Measurements from ENCODE around the gene LRRC2.
"Not testable (repeated sequence)": the region's sequence is repeated elsewhere in the genome, so short reads cannot be mapped to it uniquely, and the experiment has no call there.

LRRC2 gene

DNA sequence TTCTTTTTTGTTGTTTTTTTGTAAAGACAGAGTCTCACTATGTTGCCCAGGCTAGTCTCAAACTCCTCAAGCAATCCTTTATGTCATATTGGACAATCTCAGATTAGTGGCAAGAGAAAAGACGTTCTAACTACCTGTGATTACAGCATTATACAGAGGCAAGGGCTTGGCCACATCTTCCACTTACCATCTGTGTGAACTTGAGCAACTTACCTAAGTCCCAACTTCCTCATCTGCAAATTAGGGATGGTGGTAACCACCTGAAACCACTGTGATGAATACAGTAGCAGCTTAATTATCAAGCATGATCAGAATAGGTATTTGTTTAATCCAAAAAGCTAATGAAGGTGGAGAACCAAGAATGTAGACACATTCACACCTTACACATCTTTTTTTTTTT is 16.1 kb downstream of the LRRC2 start:
- Histone ChIP-seq H3F3A (ENCODE audit: low read depth) (no peaks in the 10 kb centered on the region), H3K4me3 (ENCODE audit: low read length, poor library complexity, severe bottlenecking) (no peak overlapping the region), H3K4me1 (ENCODE audit: insufficient read depth, low read length, poor library complexity, severe bottlenecking) (peaks cover 29% of the 10 kb centered on the region), H2AFZ (ENCODE audit: low read length) (no peak overlapping the region), H3K27me3 (ENCODE audit: insufficient read depth, low read length, poor library complexity, severe bottlenecking) (no peaks in the 10 kb centered on the region), H3K36me3 (ENCODE audit: insufficient read depth, low read length) (no peaks in the 10 kb centered on the region), H3K79me2 (ENCODE audit: insufficient read depth, low read length) (no peaks in the 10 kb centered on the region), H3K9ac (ENCODE audit: low read depth, low read length, poor library complexity, severe bottlenecking) (no peak overlapping the region), H4K20me1 (ENCODE audit: insufficient read depth, low read length, poor library complexity, severe bottlenecking) (no peaks in the 10 kb centered on the region), H3K9me2 (replicated peaks; ENCODE audit: low read depth, low read length) (no peaks in the 10 kb centered on the region), H3K9me3 (ENCODE audit: insufficient read depth, low read depth, low read length) (no peaks in the 10 kb centered on the region), H3K4me2 (ENCODE audit: low read depth, low read length, poor library complexity, severe bottlenecking) (no peak overlapping the region)
- TF ChIP-seq, protein P1, sequence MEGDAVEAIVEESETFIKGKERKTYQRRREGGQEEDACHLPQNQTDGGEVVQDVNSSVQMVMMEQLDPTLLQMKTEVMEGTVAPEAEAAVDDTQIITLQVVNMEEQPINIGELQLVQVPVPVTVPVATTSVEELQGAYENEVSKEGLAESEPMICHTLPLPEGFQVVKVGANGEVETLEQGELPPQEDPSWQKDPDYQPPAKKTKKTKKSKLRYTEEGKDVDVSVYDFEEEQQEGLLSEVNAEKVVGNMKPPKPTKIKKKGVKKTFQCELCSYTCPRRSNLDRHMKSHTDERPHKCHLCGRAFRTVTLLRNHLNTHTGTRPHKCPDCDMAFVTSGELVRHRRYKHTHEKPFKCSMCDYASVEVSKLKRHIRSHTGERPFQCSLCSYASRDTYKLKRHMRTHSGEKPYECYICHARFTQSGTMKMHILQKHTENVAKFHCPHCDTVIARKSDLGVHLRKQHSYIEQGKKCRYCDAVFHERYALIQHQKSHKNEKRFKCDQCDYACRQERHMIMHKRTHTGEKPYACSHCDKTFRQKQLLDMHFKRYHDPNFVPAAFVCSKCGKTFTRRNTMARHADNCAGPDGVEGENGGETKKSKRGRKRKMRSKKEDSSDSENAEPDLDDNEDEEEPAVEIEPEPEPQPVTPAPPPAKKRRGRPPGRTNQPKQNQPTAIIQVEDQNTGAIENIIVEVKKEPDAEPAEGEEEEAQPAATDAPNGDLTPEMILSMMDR (conservative IDR thresholded peaks at IDR 0.05; ENCODE audit: low read length) = no peak
- TF ChIP-seq EZH2phosphoT487 (IDR thresholded peaks at IDR 0.05; ENCODE audit: borderline replicate concordance) = no peak

DNA sequence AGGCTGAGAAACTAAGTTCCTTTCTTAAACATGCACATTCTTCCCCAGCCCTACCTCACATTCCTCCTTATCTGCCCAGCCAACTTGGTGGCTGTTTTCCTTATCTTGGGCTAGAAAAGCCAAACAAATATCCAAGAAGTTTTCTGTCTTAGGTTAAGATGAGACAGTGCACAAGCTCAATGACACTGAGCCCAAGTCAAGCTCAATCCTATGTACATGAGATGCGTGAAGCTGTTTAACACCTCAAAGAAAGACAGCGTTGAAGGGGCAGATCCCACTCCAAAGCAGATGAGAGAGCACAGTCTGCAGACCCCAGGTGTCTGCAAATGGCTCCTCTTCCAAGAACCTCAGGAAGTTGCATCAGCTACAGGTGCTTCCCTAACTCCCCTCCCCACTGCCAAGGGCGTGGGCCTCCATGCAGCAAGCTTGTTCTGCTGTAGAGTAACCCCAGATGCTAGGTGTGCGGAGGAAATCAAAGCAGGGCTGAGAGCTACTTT is 16.6 kb downstream of the LRRC2 start:
- H3K9ac ChIP-seq (ENCODE audit: low read depth, low read length, poor library complexity, severe bottlenecking) = no peak overlapping the region
- no peaks in the 10 kb centered on the region for H4K20me1 ChIP-seq (ENCODE audit: insufficient read depth, low read length, poor library complexity, severe bottlenecking)
- H3K36me3 ChIP-seq (ENCODE audit: insufficient read depth, low read length) = no peaks in the 10 kb centered on the region
- no peak overlapping the region; the same call in 1 of the 2 replicates for H2AFZ ChIP-seq (ENCODE audit: low read length)
- H3K27me3 ChIP-seq (ENCODE audit: insufficient read depth, low read length, poor library complexity, severe bottlenecking) = no peaks in the 10 kb centered on the region
- H3K4me2 ChIP-seq (ENCODE audit: low read depth, low read length, poor library complexity, severe bottlenecking) = peak overlapping the region; percentile 7
- H3K9me3 ChIP-seq (ENCODE audit: insufficient read depth, low read depth, low read length) = no peaks in the 10 kb centered on the region
- no peaks in the 10 kb centered on the region for H3F3A ChIP-seq (ENCODE audit: low read depth)
- no peaks in the 10 kb centered on the region for H3K9me2 ChIP-seq (replicated peaks; ENCODE audit: low read depth, low read length)
- H3K79me2 ChIP-seq (ENCODE audit: insufficient read depth, low read length) = no peaks in the 10 kb centered on the region
- H3K4me3 ChIP-seq (ENCODE audit: low read length, poor library complexity, severe bottlenecking) = no peak overlapping the region
- no peak for TF ChIP-seq EZH2phosphoT487 (IDR thresholded peaks at IDR 0.05; ENCODE audit: borderline replicate concordance)
- TF ChIP-seq, protein P1 (conservative IDR thresholded peaks at IDR 0.05; ENCODE audit: low read length) = no peak
- H3K4me1 ChIP-seq (ENCODE audit: insufficient read depth, low read length, poor library complexity, severe bottlenecking) = peaks cover 29% of the 10 kb centered on the region

DNA sequence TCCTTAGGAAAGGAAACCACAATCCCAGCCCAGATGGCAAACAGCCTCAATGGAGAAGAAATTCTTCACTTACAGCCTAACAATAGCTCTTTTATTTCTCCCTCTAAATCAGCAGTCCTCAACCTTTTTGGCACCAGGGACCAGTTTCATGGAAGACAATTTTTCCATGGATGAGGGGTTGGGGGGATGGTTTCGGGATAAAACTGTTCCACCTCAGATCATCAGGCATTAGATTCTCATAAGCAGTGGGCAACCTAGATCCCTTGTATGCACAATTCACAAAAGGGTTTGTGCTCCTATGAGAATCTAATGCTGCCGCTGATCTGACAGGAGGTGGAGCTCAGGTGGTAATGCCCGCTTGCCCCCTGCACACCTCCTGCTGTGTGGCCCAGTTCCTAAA is 17.5 kb downstream of the LRRC2 start:
- H3K79me2 ChIP-seq (ENCODE audit: insufficient read depth, low read length); H2AFZ ChIP-seq (ENCODE audit: low read length); H3F3A ChIP-seq (ENCODE audit: low read depth); H3K36me3 ChIP-seq (ENCODE audit: insufficient read depth, low read length); H3K27me3 ChIP-seq (ENCODE audit: insufficient read depth, low read length, poor library complexity, severe bottlenecking); H3K4me2 ChIP-seq (ENCODE audit: low read depth, low read length, poor library complexity, severe bottlenecking); H3K9me2 ChIP-seq (replicated peaks; ENCODE audit: low read depth, low read length); H3K9me3 ChIP-seq (ENCODE audit: insufficient read depth, low read depth, low read length); H3K4me3 ChIP-seq (ENCODE audit: low read length, poor library complexity, severe bottlenecking); H4K20me1 ChIP-seq (ENCODE audit: insufficient read depth, low read length, poor library complexity, severe bottlenecking); H3K9ac ChIP-seq (ENCODE audit: low read depth, low read length, poor library complexity, severe bottlenecking): not testable (repeated sequence)
- H3K4me1 ChIP-seq (ENCODE audit: insufficient read depth, low read length, poor library complexity, severe bottlenecking) = peaks cover 29% of the 10 kb centered on the region

DNA sequence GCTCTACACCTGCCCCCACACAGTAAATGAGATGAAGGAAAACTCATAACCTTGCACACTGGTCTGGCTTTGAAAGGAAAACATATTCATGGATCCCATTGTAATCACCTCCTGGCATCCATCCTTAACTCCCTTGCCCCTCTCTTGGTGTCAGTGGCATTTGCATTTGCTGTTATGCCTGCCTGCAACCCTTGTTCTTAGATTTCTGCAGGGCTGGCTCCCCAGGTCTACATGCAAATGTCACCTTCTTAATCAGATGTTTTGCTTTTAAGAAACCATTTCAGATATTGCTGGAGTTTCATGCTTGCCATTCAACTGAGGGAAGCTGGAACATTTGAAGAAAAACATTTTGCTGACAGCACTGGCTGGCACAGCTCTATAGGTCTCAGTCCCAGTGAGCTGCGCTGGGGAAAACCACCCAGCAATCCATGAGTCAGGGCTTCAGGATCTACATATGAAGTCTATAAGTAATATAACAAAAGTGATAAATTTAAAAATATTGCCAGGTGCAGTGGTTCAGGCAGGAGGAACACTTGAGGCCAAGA is 19.1 kb downstream of the LRRC2 start:
- H3K27me3 ChIP-seq (ENCODE audit: insufficient read depth, low read length, poor library complexity, severe bottlenecking) = no peaks in the 10 kb centered on the region
- TF ChIP-seq, protein P1 (conservative IDR thresholded peaks at IDR 0.05; ENCODE audit: low read length) = no peak
- no peaks in the 10 kb centered on the region for H4K20me1 ChIP-seq (ENCODE audit: insufficient read depth, low read length, poor library complexity, severe bottlenecking)
- no peaks in the 10 kb centered on the region for H3K79me2 ChIP-seq (ENCODE audit: insufficient read depth, low read length)
- no peaks in the 10 kb centered on the region for H3K36me3 ChIP-seq (ENCODE audit: insufficient read depth, low read length)
- no peak overlapping the region for H3K4me3 ChIP-seq (ENCODE audit: low read length, poor library complexity, severe bottlenecking)
- H3F3A ChIP-seq (ENCODE audit: low read depth) = no peaks in the 10 kb centered on the region
- peaks cover 40% of the 10 kb centered on the region for H3K4me1 ChIP-seq (ENCODE audit: insufficient read depth, low read length, poor library complexity, severe bottlenecking)
- no peak overlapping the region for H3K4me2 ChIP-seq (ENCODE audit: low read depth, low read length, poor library complexity, severe bottlenecking)
- H3K9me2 ChIP-seq (replicated peaks; ENCODE audit: low read depth, low read length) = no peaks in the 10 kb centered on the region
- H3K9ac ChIP-seq (ENCODE audit: low read depth, low read length, poor library complexity, severe bottlenecking) = no peak overlapping the region
- H2AFZ ChIP-seq (ENCODE audit: low read length) = no peak overlapping the region
- H3K9me3 ChIP-seq (ENCODE audit: insufficient read depth, low read depth, low read length) = no peaks in the 10 kb centered on the region
